Lung (tissue), 12 donors: ENCODE measurements around the gene C10orf105. TPM values are rescaled to one million over a fixed set of nuclear protein-coding genes. Genes with fewer than 3 reads are reported as not detected.

Experiments
- ATAC-seq: fragments of 200-7000 bp; cut with Tn5 transposase; one replicate; pipeline ENCODE4 v1.9.1; 2020; ENCODE audit warnings: moderate number of reproducible peaks; ENCODE audit not compliant: insufficient read depth, low FRiP score
- DNase-seq, 3 donors: peaks; one replicate each; pipeline ENCODE4 v3.0.0-alpha.2; 2013 to 2017
- H3K27ac ChIP-seq, 2 donors: one replicate each; pipeline ENCODE4 v1.5.1; 2013; ENCODE audit warnings: mild to moderate bottlenecking in 2 of 2, moderate library complexity in 2 of 2, control low read depth in 1 of 2, inconsistent platforms in 1 of 2, low read depth in 1 of 2, low read length in 1 of 2
- H3K27me3 ChIP-seq, 3 donors: one replicate each; pipeline ENCODE4 v1.5.1; 2013; ENCODE audit warnings: low read length in 2 of 3; ENCODE audit not compliant: control insufficient read depth in 3 of 3, insufficient read depth in 3 of 3
- H3K36me3 ChIP-seq, 4 donors: one replicate each; pipeline ENCODE4 v1.5.1; 2013; ENCODE audit warnings: low read length in 4 of 4, mild to moderate bottlenecking in 1 of 4, moderate library complexity in 1 of 4; ENCODE audit not compliant: control insufficient read depth in 4 of 4, insufficient read depth in 4 of 4
- H3K4me1 ChIP-seq, 5 donors: one replicate each; pipeline ENCODE4 v1.5.1; 2013; ENCODE audit warnings: low read length in 5 of 5, mild to moderate bottlenecking in 2 of 5, moderate library complexity in 1 of 5; ENCODE audit not compliant: control insufficient read depth in 5 of 5, insufficient read depth in 5 of 5
- H3K4me3 ChIP-seq: one replicate; pipeline ENCODE4 v1.5.1; 2013; ENCODE audit warnings: mild to moderate bottlenecking, control low read depth, moderate library complexity
- H3K9ac ChIP-seq, 2 donors: one replicate each; pipeline ENCODE4 v1.5.1; 2013; ENCODE audit warnings: low read length in 2 of 2, control low read depth in 1 of 2; ENCODE audit not compliant: insufficient read depth in 1 of 2
- H3K9me3 ChIP-seq, 4 donors: one replicate each; pipeline ENCODE4 v1.5.1; 2013; ENCODE audit warnings: low read length in 3 of 4, mild to moderate bottlenecking in 1 of 4, moderate library complexity in 1 of 4; ENCODE audit not compliant: control insufficient read depth in 4 of 4, insufficient read depth in 3 of 4
- WGBS, 2 donors: extraction: QIAGEN DNeasy Blood & Tissue Kit; methylation state at CpG; one replicate each; pipeline ENCODE4 v1.1.7; 2013; 5-methylcytosine and 5-hydroxymethylcytosine counted together
- polyA plus RNA-seq, 2 donors: library from polyadenylated mRNA; stranded (reverse); fragments of 200-250 nt; gene quantifications; one replicate each; pipeline ENCODE4 v1.2.1, GENCODE V29; 2013
- total RNA-seq, 2 donors: library from RNA; depleted of rRNA in 1 of 2; stranded (reverse); fragments of >200 nt in 1 of 2; gene quantifications; one replicate each; pipeline ENCODE4 v1.2.1, GENCODE V29; 2014 to 2021
- TF ChIP-seq, protein P1 (sequence below): IDR thresholded peaks from 2 replicates; pipeline ENCODE4 v1.5.1; 2012; ENCODE audit warnings: mild to moderate bottlenecking; ENCODE audit errors: control extremely low read depth, extremely low read depth
- donor health status: control.
- donor health status: control.
- donor health status: Bipolar disorder and iron deficiency.
- donor health status: healthy.
- donor health status: DM: yes; HTN: yes; CAD: no.

Gene C10orf105
- total and polyA plus RNA-seq, 4 donors, result 0.14 to 0.58 (median 0.27) TPM

GRCh38 chr10:71726580-71727104 is 7.1 kb upstream of the C10orf105 start:
- Histone ChIP-seq H3K4me3 (no peak overlapping the region), H3K36me3 (no peaks in the 10 kb centered on the region), H3K27ac (peak overlapping the region in 1 of 2 donors; percentile 87), H3K9me3 (no peaks in the 10 kb centered on the region), H3K27me3 (no peaks in the 10 kb centered on the region), H3K4me1 (peaks cover 3 to 31% (median 19%) of the 10 kb centered on the region in 5 donors), H3K9ac (no peak overlapping the region)
- 70 to 76% methylated on average over 11 of the region's 11 CpGs for WGBS, 2 donors
- no peak for ATAC-seq
- DNase-seq, result no peak
- TF ChIP-seq, protein P1, sequence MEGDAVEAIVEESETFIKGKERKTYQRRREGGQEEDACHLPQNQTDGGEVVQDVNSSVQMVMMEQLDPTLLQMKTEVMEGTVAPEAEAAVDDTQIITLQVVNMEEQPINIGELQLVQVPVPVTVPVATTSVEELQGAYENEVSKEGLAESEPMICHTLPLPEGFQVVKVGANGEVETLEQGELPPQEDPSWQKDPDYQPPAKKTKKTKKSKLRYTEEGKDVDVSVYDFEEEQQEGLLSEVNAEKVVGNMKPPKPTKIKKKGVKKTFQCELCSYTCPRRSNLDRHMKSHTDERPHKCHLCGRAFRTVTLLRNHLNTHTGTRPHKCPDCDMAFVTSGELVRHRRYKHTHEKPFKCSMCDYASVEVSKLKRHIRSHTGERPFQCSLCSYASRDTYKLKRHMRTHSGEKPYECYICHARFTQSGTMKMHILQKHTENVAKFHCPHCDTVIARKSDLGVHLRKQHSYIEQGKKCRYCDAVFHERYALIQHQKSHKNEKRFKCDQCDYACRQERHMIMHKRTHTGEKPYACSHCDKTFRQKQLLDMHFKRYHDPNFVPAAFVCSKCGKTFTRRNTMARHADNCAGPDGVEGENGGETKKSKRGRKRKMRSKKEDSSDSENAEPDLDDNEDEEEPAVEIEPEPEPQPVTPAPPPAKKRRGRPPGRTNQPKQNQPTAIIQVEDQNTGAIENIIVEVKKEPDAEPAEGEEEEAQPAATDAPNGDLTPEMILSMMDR, result no peak

- Histone ChIP-seq H3K9ac (no peak overlapping the region), H3K27me3 (no peaks in the 10 kb centered on the region), H3K9me3 (no peaks in the 10 kb centered on the region), H3K4me1 (peaks cover 3 to 31% (median 19%) of the 10 kb centered on the region in 5 donors), H3K27ac (peak overlapping the region in 1 of 2 donors; percentile 87), H3K4me3 (no peak overlapping the region), H3K36me3 (no peaks in the 10 kb centered on the region)
- DNase-seq (no peak), ATAC-seq (no peak)
- TF ChIP-seq, protein P1, result no peak
- 38 to 43% methylated on average over 9 of the region's 9 CpGs for WGBS, 2 donors
Observed at GRCh38 chr10:71725998-71726579, 6.5 kb upstream of the C10orf105 start.

DNA sequence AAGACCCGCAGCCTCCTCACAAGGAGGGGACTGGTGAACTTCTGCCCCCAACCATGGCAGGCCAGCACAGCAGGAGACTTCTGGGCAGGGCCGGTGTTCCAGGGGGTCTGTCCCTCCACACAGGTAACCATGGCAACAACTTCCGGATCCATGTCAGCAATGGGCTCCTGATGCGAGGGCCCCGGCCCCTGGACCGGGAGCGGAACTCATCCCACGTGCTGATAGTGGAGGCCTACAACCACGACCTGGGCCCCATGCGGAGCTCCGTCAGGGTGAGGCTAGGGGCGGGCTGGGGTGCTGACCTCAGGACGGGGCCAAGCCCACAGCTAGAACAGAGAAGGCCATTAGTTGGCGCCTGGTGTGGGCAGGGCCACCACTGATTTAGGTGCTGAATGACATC is 5.7 kb upstream of the C10orf105 start:
- H3K9me3 ChIP-seq, result no peaks in the 10 kb centered on the region
- no peak overlapping the region for H3K27ac ChIP-seq
- H3K27me3 ChIP-seq, result no peaks in the 10 kb centered on the region
- no peak overlapping the region for H3K9ac ChIP-seq
- H3K36me3 ChIP-seq, result no peaks in the 10 kb centered on the region
- H3K4me3 ChIP-seq, result no peak overlapping the region
- TF ChIP-seq, protein P1, result no peak
- no peak for DNase-seq
- peaks cover 3 to 38% (median 24%) of the 10 kb centered on the region in 5 donors for H3K4me1 ChIP-seq
- no peak for ATAC-seq
- WGBS, 2 donors, result 94 to 95% methylated on average over 14 of the region's 14 CpGs
